ENCODE data around the gene STX18.

- TF ChIP-seq CTCF (IDR thresholded peaks at IDR 0.05) (no peak), POLR2A (IDR thresholded peaks at IDR 0.05) (no peak)
Observed at GRCh38 chr4:4421356-4421755, 120.5 kb downstream of the STX18 start.

All from thyroid gland (tissue), 4 donors.